ENCODE results near the gene RBM4. TPM values are rescaled to one million over a fixed set of nuclear protein-coding genes. Genes with fewer than 3 reads are reported as not detected.

The RBM4 gene
- total RNA-seq, 1 donor from 2014 or later = 187 TPM

DNA sequence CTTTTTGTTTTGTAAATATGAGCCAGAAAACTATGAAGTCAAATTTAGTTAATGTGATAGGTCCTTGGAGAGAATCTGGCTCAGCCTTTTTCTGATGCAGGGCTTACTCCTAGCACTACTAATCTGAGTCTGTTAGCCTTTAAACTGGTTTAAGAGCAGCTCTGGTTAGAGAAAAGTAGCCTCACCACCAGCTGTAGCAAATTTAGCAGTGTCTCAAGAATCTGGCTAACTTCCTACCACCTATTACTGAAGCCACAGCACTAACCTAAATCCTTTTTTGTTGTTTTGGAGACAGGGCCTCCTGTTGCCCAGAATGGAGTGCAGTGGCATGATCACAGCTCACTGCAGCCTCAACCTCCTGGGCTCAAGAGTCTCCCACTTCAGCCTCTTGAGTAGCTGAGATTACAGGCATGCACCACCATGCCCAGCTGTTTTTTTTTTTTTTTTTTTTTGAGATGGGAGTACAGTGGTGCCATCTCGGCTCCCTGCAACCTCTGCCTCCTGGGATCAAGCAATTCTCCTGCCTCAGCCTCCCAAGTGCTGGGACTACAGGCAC lies 25.3 kb downstream of the RBM4 start:
- Mint-ChIP-seq H3K4me1 (ENCODE audit: unreplicated experiment) (peaks cover 10% of the 10 kb centered on the region), H3K4me3 (ENCODE audit: unreplicated experiment) (no peak overlapping the region), H3K27ac (ENCODE audit: unreplicated experiment) (no peak overlapping the region), H3K36me3 (ENCODE audit: low read depth, unreplicated experiment) (peaks cover 19% of the 10 kb centered on the region), H3K9me3 (ENCODE audit: unreplicated experiment) (no peaks in the 10 kb centered on the region), H3K27me3 (ENCODE audit: unreplicated experiment) (peaks cover 9% of the 10 kb centered on the region)
- no peak for DNase-seq (ENCODE audit: low spot score)
- TF ChIP-seq, protein P1, sequence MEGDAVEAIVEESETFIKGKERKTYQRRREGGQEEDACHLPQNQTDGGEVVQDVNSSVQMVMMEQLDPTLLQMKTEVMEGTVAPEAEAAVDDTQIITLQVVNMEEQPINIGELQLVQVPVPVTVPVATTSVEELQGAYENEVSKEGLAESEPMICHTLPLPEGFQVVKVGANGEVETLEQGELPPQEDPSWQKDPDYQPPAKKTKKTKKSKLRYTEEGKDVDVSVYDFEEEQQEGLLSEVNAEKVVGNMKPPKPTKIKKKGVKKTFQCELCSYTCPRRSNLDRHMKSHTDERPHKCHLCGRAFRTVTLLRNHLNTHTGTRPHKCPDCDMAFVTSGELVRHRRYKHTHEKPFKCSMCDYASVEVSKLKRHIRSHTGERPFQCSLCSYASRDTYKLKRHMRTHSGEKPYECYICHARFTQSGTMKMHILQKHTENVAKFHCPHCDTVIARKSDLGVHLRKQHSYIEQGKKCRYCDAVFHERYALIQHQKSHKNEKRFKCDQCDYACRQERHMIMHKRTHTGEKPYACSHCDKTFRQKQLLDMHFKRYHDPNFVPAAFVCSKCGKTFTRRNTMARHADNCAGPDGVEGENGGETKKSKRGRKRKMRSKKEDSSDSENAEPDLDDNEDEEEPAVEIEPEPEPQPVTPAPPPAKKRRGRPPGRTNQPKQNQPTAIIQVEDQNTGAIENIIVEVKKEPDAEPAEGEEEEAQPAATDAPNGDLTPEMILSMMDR (IDR thresholded peaks at IDR 0.05; ENCODE audit: unreplicated experiment) = no peak

DNA sequence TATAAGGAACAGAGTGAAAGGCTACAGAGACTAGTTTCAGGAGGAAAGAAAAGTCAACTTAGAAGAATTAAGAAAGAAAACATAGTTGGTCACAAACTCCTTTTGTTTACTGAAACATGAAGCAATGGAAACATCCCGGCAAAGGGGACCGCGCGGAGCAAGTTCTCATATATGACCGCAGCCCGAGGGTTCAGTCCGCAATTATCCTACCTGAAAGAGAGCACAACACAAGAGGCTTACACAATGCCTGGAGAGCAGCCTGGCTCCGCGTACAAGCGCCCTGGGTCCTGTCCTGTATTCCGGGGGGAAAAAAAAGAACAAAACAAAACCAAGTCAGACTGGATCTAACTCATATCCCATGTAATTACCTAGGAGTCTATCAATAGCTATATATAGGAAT lies 26.9 kb downstream of the RBM4 start:
- no peak overlapping the region for H3K4me3 Mint-ChIP-seq (ENCODE audit: unreplicated experiment)
- no peaks in the 10 kb centered on the region for H3K9me3 Mint-ChIP-seq (ENCODE audit: unreplicated experiment)
- peaks cover 14% of the 10 kb centered on the region for H3K36me3 Mint-ChIP-seq (ENCODE audit: low read depth, unreplicated experiment)

DNA sequence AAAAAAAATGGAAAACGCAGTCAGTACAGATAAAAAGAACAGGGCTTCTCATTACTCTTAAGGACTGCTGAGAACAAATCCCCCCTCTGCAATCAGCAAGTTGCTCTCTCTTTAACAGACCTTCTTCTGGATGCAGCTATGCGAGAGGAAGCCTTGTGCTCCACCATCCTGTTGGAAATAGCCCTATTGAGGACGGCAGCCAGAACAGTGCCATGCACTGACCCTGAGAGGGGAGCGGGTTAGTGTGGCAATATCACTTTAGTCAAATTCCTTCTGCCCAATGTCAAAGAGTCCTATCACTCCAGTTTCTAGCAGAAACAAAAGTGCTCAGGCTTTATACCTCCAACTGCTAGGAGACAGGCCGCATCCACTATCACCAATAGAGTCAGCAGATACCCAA lies 32.3 kb downstream of the RBM4 start:
- peaks cover 4% of the 10 kb centered on the region for H3K36me3 Mint-ChIP-seq (ENCODE audit: low read depth, unreplicated experiment)
- TF ChIP-seq, protein P1 (IDR thresholded peaks at IDR 0.05; ENCODE audit: unreplicated experiment) = no peak
- no peak for DNase-seq (ENCODE audit: low spot score)
- peak overlapping the region; percentile 57 for H3K27ac Mint-ChIP-seq (ENCODE audit: unreplicated experiment)
- H3K4me1 Mint-ChIP-seq (ENCODE audit: unreplicated experiment) = peaks cover 28% of the 10 kb centered on the region
- no peaks in the 10 kb centered on the region for H3K27me3 Mint-ChIP-seq (ENCODE audit: unreplicated experiment)
- no peaks in the 10 kb centered on the region for H3K9me3 Mint-ChIP-seq (ENCODE audit: unreplicated experiment)
- H3K4me3 Mint-ChIP-seq (ENCODE audit: unreplicated experiment) = no peak overlapping the region

More for the DNA sequence above, 26.9 kb downstream of the RBM4 start:
- TF ChIP-seq, protein P1 (IDR thresholded peaks at IDR 0.05; ENCODE audit: unreplicated experiment) = no peak
- no peak for DNase-seq (ENCODE audit: low spot score)
- peaks cover 5% of the 10 kb centered on the region for H3K27me3 Mint-ChIP-seq (ENCODE audit: unreplicated experiment)
- H3K4me1 Mint-ChIP-seq (ENCODE audit: unreplicated experiment) = peaks cover 8% of the 10 kb centered on the region
- H3K27ac Mint-ChIP-seq (ENCODE audit: unreplicated experiment) = no peak overlapping the region

DNA sequence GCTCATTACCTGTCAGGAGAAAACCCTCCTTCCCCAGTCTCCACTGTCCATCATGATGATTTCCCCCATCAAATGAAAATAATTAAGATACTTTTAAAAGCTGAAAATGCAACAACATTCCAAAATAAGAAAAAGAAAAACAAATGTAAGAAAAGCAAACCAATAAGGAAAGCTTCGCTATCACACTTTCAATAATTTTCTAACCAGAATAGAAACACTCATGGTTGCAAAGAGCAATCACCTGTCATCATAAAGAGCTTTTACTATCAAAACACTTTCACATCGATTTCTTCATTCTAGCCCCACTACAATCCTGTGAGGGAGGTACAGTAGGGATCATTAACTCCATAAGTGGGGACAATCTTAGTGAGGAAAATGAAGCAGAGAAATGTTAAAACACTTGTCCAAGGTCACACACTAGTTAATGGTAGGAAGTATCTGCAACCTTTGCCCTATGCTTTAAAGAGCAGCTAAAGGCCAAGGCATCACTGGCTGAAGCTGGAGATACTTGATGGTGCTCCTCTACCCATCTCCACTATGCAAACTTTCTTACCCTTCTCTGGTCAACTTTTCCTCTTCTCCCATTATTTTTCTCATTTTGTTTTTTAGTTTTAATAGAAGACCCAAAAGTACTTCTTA lies 36.6 kb downstream of the RBM4 start:
- H3K36me3 Mint-ChIP-seq (ENCODE audit: low read depth, unreplicated experiment) = peaks cover 6% of the 10 kb centered on the region
- peaks cover 37% of the 10 kb centered on the region for H3K4me1 Mint-ChIP-seq (ENCODE audit: unreplicated experiment)
- peaks cover 6% of the 10 kb centered on the region for H3K27me3 Mint-ChIP-seq (ENCODE audit: unreplicated experiment)
- H3K4me3 Mint-ChIP-seq (ENCODE audit: unreplicated experiment) = no peak overlapping the region
- DNase-seq (ENCODE audit: low spot score) = no peak
- no peak overlapping the region for H3K27ac Mint-ChIP-seq (ENCODE audit: unreplicated experiment)
- no peaks in the 10 kb centered on the region for H3K9me3 Mint-ChIP-seq (ENCODE audit: unreplicated experiment)
- TF ChIP-seq, protein P1 (IDR thresholded peaks at IDR 0.05; ENCODE audit: unreplicated experiment) = no peak

DNA sequence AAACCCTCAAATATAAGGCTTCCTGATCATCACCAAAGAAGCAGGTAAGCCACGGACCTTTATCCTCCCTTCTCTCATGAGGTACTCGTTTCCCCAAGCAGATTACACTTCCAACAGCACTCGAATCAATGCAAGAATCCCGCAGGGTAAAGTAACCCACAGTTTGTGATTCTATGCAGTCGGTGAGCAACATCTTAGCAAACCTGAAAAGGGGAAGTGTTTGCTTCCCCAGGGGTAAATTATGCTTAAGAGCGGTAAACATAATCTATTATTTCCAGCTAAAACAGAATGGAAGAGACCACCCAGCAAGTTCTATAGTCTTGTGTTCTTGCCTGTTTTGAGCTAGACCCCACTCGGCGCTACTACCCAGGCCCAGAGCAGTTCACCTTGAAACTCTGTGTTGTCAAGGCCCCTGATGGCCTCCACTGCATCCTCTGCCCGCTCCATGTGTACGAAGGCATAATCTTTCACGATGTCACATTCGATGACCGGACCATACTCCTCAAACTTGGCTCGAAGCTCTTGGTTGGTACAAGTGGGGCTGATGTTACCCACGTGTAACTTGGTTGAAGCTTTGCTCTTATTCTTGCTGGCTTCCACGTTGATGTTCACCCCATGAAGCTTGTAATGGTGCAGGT lies 37.9 kb downstream of the RBM4 start:
- Mint-ChIP-seq H3K4me3 (ENCODE audit: unreplicated experiment) (peak overlapping the region; percentile 90), H3K9me3 (ENCODE audit: unreplicated experiment) (no peaks in the 10 kb centered on the region), H3K4me1 (ENCODE audit: unreplicated experiment) (peaks cover 28% of the 10 kb centered on the region), H3K27me3 (ENCODE audit: unreplicated experiment) (peaks cover 6% of the 10 kb centered on the region), H3K36me3 (ENCODE audit: low read depth, unreplicated experiment) (peaks cover 6% of the 10 kb centered on the region), H3K27ac (ENCODE audit: unreplicated experiment) (peak overlapping the region; percentile 7)
- TF ChIP-seq, protein P1 (IDR thresholded peaks at IDR 0.05; ENCODE audit: unreplicated experiment) = no peak
- DNase-seq (ENCODE audit: low spot score) = no peak
